CD8-positive, alpha-beta memory T cell (primary cell): ENCODE results near the gene SSTR5. TPM values are rescaled to one million over a fixed set of nuclear protein-coding genes. Genes with fewer than 3 reads are reported as not detected.

Experiments used
- CTCF ChIA-PET: fragments of 350-600 bp; sonication (Branson Sonifier 250); formaldehyde crosslinking; loops from one replicate; lab custom pipeline; 2021; ENCODE audit warnings: antibody characterized with exemption; lab: Charles Lee
- POLR2A ChIA-PET: fragments of 350-600 bp; sonication (Branson Sonifier 250); formaldehyde crosslinking; loops from one replicate; lab custom pipeline; 2021; ENCODE audit warnings: antibody characterized with exemption; lab: Charles Lee
- DNase-seq, 5 donors: peaks; one replicate each; pipeline versions ENCODE4 v3.0.0 to v3.0.0-alpha.2; 2020 to 2022; ENCODE audit warnings: mixed read lengths in 1 of 5
- H3K27ac ChIP-seq: one replicate; pipeline ENCODE4 v1.7.0; 2013; ENCODE audit warnings: low read depth, mild to moderate bottlenecking, low read length, moderate library complexity
- H3K27me3 ChIP-seq: 2 replicates; pipeline ENCODE4 v1.7.0; 2013; ENCODE audit warnings: low read length, mild to moderate bottlenecking; ENCODE audit not compliant: insufficient read depth, poor library complexity, severe bottlenecking
- H3K36me3 ChIP-seq: 2 replicates; pipeline ENCODE4 v1.7.0; 2013; ENCODE audit warnings: mild to moderate bottlenecking, low read length, moderate library complexity; ENCODE audit not compliant: insufficient read depth
- H3K4me1 ChIP-seq: 2 replicates; pipeline ENCODE4 v1.7.0; 2013; ENCODE audit warnings: mild to moderate bottlenecking, low read length, moderate library complexity; ENCODE audit not compliant: insufficient read depth
- H3K4me3 ChIP-seq: 2 replicates; pipeline ENCODE4 v1.7.0; 2013; ENCODE audit warnings: mild to moderate bottlenecking, low read length
- H3K9me3 ChIP-seq: 2 replicates; pipeline ENCODE4 v1.7.0; 2013; ENCODE audit warnings: mild to moderate bottlenecking, low read length
- H3K27ac Mint-ChIP-seq, 8 donors: one replicate each; pipeline ENCODE4 v1.8.0; 2020 to 2021; ENCODE audit warnings: mixed read lengths in 8 of 8, mild to moderate bottlenecking in 6 of 8, inconsistent platforms in 3 of 8, moderate library complexity in 3 of 8
- H3K27me3 Mint-ChIP-seq, 2 donors: one replicate each; pipeline ENCODE4 v1.8.0; 2020 to 2021; ENCODE audit warnings: mixed read lengths in 2 of 2, mild to moderate bottlenecking in 1 of 2, moderate library complexity in 1 of 2
- H3K36me3 Mint-ChIP-seq, 3 donors: one replicate each; pipeline ENCODE4 v1.8.0; 2020 to 2021; ENCODE audit warnings: mixed read lengths in 3 of 3, inconsistent platforms in 1 of 3, mild to moderate bottlenecking in 1 of 3
- H3K4me1 Mint-ChIP-seq, 3 donors: one replicate each; pipeline ENCODE4 v1.8.0; 2020 to 2021; ENCODE audit warnings: mixed read lengths in 3 of 3, inconsistent platforms in 1 of 3, mild to moderate bottlenecking in 1 of 3
- H3K4me3 Mint-ChIP-seq, 7 donors: one replicate each; pipeline ENCODE4 v1.8.0; 2020 to 2021; ENCODE audit warnings: mixed read lengths in 7 of 7, mild to moderate bottlenecking in 6 of 7, moderate library complexity in 4 of 7, inconsistent platforms in 2 of 7
- H3K9me3 Mint-ChIP-seq, 5 donors: one replicate each; pipeline ENCODE4 v1.8.0; 2020 to 2022; ENCODE audit warnings: mixed read lengths in 5 of 5, mild to moderate bottlenecking in 3 of 5, moderate library complexity in 2 of 5, inconsistent platforms in 1 of 5
- polyA plus RNA-seq: library from polyadenylated mRNA; unstranded; fragments of 300-500 nt; fragmentation: Illumina TruSeq; gene quantifications from one replicate; pipeline ENCODE4 v1.2.3, GENCODE V29; 2021
- total RNA-seq, 2 experiments: library from RNA; stranded (reverse); gene quantifications; one replicate each; pipeline ENCODE4 v1.2.3, GENCODE V29; 2021

The SSTR5 gene
- total and polyA plus RNA-seq, 3 experiments from 2014 or later = not detected

GRCh38 chr16:1068451-1068850 is 4.1 kb upstream of the SSTR5 start:
- H3K4me3 Mint-ChIP-seq = no peak overlapping the region

GRCh38 chr16:1069154-1069553 is 3.4 kb upstream of the SSTR5 start:
- Mint-ChIP-seq H3K4me1 (no peaks in the 10 kb centered on the region), H3K27ac (no peak overlapping the region), H3K9me3 (peaks cover 0 to 1% (median 0%) of the 10 kb centered on the region in 5 donors), H3K36me3 (no peaks in the 10 kb centered on the region), H3K4me3 (no peak overlapping the region), H3K27me3 (peaks cover 10 to 26% of the 10 kb centered on the region in 2 donors)
- Histone ChIP-seq H3K27ac (no peak overlapping the region), H3K4me1 (no peaks in the 10 kb centered on the region), H3K9me3 (no peaks in the 10 kb centered on the region), H3K36me3 (no peaks in the 10 kb centered on the region), H3K27me3 (peaks cover 4% of the 10 kb centered on the region), H3K4me3 (no peak overlapping the region)
- POLR2A ChIA-PET = no interaction called here
- no peak for DNase-seq
- CTCF ChIA-PET = no interaction called here

More at GRCh38 chr16:1068451-1068850, 4.1 kb upstream of the SSTR5 start:
- Mint-ChIP-seq H3K4me1 (no peaks in the 10 kb centered on the region), H3K36me3 (no peaks in the 10 kb centered on the region), H3K9me3 (peaks cover 0 to 1% (median 0%) of the 10 kb centered on the region in 5 donors), H3K27ac (no peak overlapping the region), H3K27me3 (peaks cover 15 to 31% of the 10 kb centered on the region in 2 donors)
- Histone ChIP-seq H3K36me3 (no peaks in the 10 kb centered on the region), H3K27ac (no peak overlapping the region), H3K4me1 (no peaks in the 10 kb centered on the region), H3K9me3 (no peaks in the 10 kb centered on the region), H3K4me3 (no peak overlapping the region), H3K27me3 (peaks cover 4% of the 10 kb centered on the region)
- DNase-seq = no peak
- ChIA-PET POLR2A (no interaction called here), CTCF (no interaction called here)

- Mint-ChIP-seq H3K27ac (no peak overlapping the region), H3K9me3 (peaks cover 0 to 1% (median 0%) of the 10 kb centered on the region in 5 donors), H3K4me1 (no peaks in the 10 kb centered on the region), H3K36me3 (no peaks in the 10 kb centered on the region), H3K27me3 (peaks cover 10 to 19% of the 10 kb centered on the region in 2 donors), H3K4me3 (peak overlapping the region in 1 of 7 donors; percentile 18)
- Histone ChIP-seq H3K4me1 (no peaks in the 10 kb centered on the region), H3K27ac (no peak overlapping the region), H3K9me3 (no peaks in the 10 kb centered on the region), H3K36me3 (no peaks in the 10 kb centered on the region), H3K4me3 (no peak overlapping the region), H3K27me3 (peaks cover 4% of the 10 kb centered on the region)
- ChIA-PET CTCF (no interaction called here), POLR2A (no interaction called here)
- DNase-seq = no peak
Observed at GRCh38 chr16:1070084-1070863, 2.3 kb upstream of the SSTR5 start.

- Mint-ChIP-seq H3K27ac (no peak overlapping the region), H3K4me1 (no peaks in the 10 kb centered on the region), H3K4me3 (no peak overlapping the region), H3K36me3 (no peaks in the 10 kb centered on the region), H3K9me3 (peaks cover 0 to 1% (median 0%) of the 10 kb centered on the region in 5 donors), H3K27me3 (peaks cover 10 to 18% of the 10 kb centered on the region in 2 donors)
- Histone ChIP-seq H3K9me3 (no peaks in the 10 kb centered on the region), H3K36me3 (no peaks in the 10 kb centered on the region), H3K4me1 (no peaks in the 10 kb centered on the region), H3K4me3 (no peak overlapping the region), H3K27me3 (peaks cover 4% of the 10 kb centered on the region), H3K27ac (no peak overlapping the region)
- ChIA-PET CTCF (no interaction called here), POLR2A (no interaction called here)
- no peak for DNase-seq
Observed at GRCh38 chr16:1070864-1071408, 1.6 kb upstream of the SSTR5 start.

- no peak overlapping the region for H3K27ac ChIP-seq
- Mint-ChIP-seq H3K9me3 (peaks cover 0 to 1% (median 0%) of the 10 kb centered on the region in 5 donors), H3K4me1 (no peaks in the 10 kb centered on the region), H3K36me3 (no peaks in the 10 kb centered on the region), H3K27ac (no peak overlapping the region), H3K27me3 (peaks cover 9 to 19% of the 10 kb centered on the region in 2 donors), H3K4me3 (no peak overlapping the region)
- no peak for DNase-seq
- peaks cover 4% of the 10 kb centered on the region for H3K27me3 ChIP-seq
- H3K36me3 ChIP-seq = no peaks in the 10 kb centered on the region
- CTCF ChIA-PET = no interaction called here
- H3K9me3 ChIP-seq = no peaks in the 10 kb centered on the region
- H3K4me1 ChIP-seq = no peaks in the 10 kb centered on the region
- POLR2A ChIA-PET = no interaction called here
- H3K4me3 ChIP-seq = no peak overlapping the region
Observed at GRCh38 chr16:1071561-1072225, 854 bp upstream of the SSTR5 start.

- no peaks in the 10 kb centered on the region for H3K36me3 Mint-ChIP-seq
- H3K27me3 Mint-ChIP-seq = peaks cover 5 to 19% of the 10 kb centered on the region in 2 donors
- no peaks in the 10 kb centered on the region for H3K36me3 ChIP-seq
- ChIA-PET CTCF (no interaction called here), POLR2A (no interaction called here)
- no peak overlapping the region for H3K27ac ChIP-seq
- H3K9me3 ChIP-seq = no peaks in the 10 kb centered on the region
- H3K4me3 ChIP-seq = no peak overlapping the region
- H3K9me3 Mint-ChIP-seq = no peaks in the 10 kb centered on the region
- DNase-seq = no peak
- H3K27me3 ChIP-seq = peaks cover 4% of the 10 kb centered on the region
- no peak overlapping the region for H3K4me3 Mint-ChIP-seq
- no peak overlapping the region for H3K27ac Mint-ChIP-seq
- no peaks in the 10 kb centered on the region for H3K4me1 Mint-ChIP-seq
- H3K4me1 ChIP-seq = no peaks in the 10 kb centered on the region
Observed at GRCh38 chr16:1073262-1073558, 663 bp downstream of the SSTR5 start.

- no peaks in the 10 kb centered on the region for H3K4me1 ChIP-seq
- no peaks in the 10 kb centered on the region for H3K36me3 ChIP-seq
- no peak overlapping the region for H3K4me3 ChIP-seq
- Mint-ChIP-seq H3K27ac (no peak overlapping the region), H3K36me3 (no peaks in the 10 kb centered on the region), H3K4me3 (no peak overlapping the region), H3K9me3 (no peaks in the 10 kb centered on the region), H3K27me3 (peaks cover 5 to 19% of the 10 kb centered on the region in 2 donors), H3K4me1 (no peaks in the 10 kb centered on the region)
- POLR2A ChIA-PET = no interaction called here
- DNase-seq = no peak
- H3K27ac ChIP-seq = no peak overlapping the region
- CTCF ChIA-PET = no interaction called here
- H3K9me3 ChIP-seq = no peaks in the 10 kb centered on the region
- H3K27me3 ChIP-seq = peaks cover 4% of the 10 kb centered on the region
Observed at GRCh38 chr16:1073566-1074378, 1.2 kb downstream of the SSTR5 start.

- Mint-ChIP-seq H3K36me3 (no peaks in the 10 kb centered on the region), H3K4me1 (no peaks in the 10 kb centered on the region), H3K4me3 (no peak overlapping the region), H3K9me3 (no peaks in the 10 kb centered on the region), H3K27ac (no peak overlapping the region), H3K27me3 (peaks cover 5 to 19% of the 10 kb centered on the region in 2 donors)
- Histone ChIP-seq H3K4me1 (no peaks in the 10 kb centered on the region), H3K27me3 (peaks cover 4% of the 10 kb centered on the region), H3K27ac (no peak overlapping the region), H3K4me3 (no peak overlapping the region), H3K9me3 (no peaks in the 10 kb centered on the region), H3K36me3 (no peaks in the 10 kb centered on the region)
- POLR2A ChIA-PET = no interaction called here
- no peak for DNase-seq
- CTCF ChIA-PET = no interaction called here
Observed at GRCh38 chr16:1074379-1074649, 1.8 kb downstream of the SSTR5 start.
